H1 (cell line): ENCODE measurements around the gene DYNC2H1. TPM values are rescaled to one million over a fixed set of nuclear protein-coding genes. Genes with fewer than 3 reads are reported as not detected.

Experiments used
- CTCF ChIA-PET: fragments of 300-600 bp; sonication (Branson Sonifier 250); formaldehyde crosslinking; loops from one replicate; lab custom pipeline; 2021; ENCODE audit not compliant: partially characterized antibody; lab: Charles Lee
- POLR2A ChIA-PET: fragments of 300-600 bp; sonication (Branson Sonifier 250); formaldehyde crosslinking; loops from one replicate; lab custom pipeline; 2021; ENCODE audit warnings: inconsistent platforms; ENCODE audit not compliant: partially characterized antibody; lab: Charles Lee
- DNase-seq, 2 experiments: peaks; one replicate each; pipeline versions ENCODE4 v3.0.0 to v3.0.0-alpha.2; 2010 to 2022; ENCODE audit warnings: low spot score in 2 of 2, low read depth in 1 of 2, mixed read lengths in 1 of 2
- FAIRE-seq: peaks from 2 replicates; lab custom pipeline; 2011; peaks lifted over from hg19 to GRCh38; lab: Jason Lieb, UNC
- H2AFZ ChIP-seq: 2 replicates; pipeline ENCODE4 v1.8.1; 2012; ENCODE audit warnings: low read length, inconsistent platforms
- H2AK5ac ChIP-seq: 2 replicates; pipeline ENCODE4 v1.6.1; 2013; ENCODE audit warnings: low read depth, low read length
- H2BK120ac ChIP-seq: replicated peaks from 2 replicates; pipeline ENCODE3; 2013; ENCODE audit warnings: low read depth, low read length, inconsistent platforms
- H2BK12ac ChIP-seq: 2 replicates; pipeline ENCODE4 v1.6.1; 2013; ENCODE audit warnings: low read depth, low read length
- H2BK15ac ChIP-seq: 2 replicates; pipeline ENCODE4 v1.6.1; 2013; ENCODE audit warnings: low read length
- H2BK20ac ChIP-seq: 2 replicates; pipeline ENCODE4 v1.6.1; 2013; ENCODE audit warnings: low read length
- H2BK5ac ChIP-seq: 2 replicates; pipeline ENCODE4 v1.6.1; 2013; ENCODE audit warnings: low read depth, low read length
- H3K14ac ChIP-seq: 2 replicates; pipeline ENCODE4 v1.6.1; 2013; ENCODE audit warnings: inconsistent platforms; ENCODE audit not compliant: insufficient read length
- H3K18ac ChIP-seq: 2 replicates; pipeline ENCODE4 v1.6.1; 2013; ENCODE audit warnings: low read length; ENCODE audit errors: extremely low read depth
- H3K23ac ChIP-seq: 2 replicates; pipeline ENCODE4 v1.6.1; 2013; ENCODE audit warnings: inconsistent platforms; ENCODE audit not compliant: insufficient read length
- H3K23me2 ChIP-seq: 2 replicates; pipeline ENCODE4 v1.6.1; 2013; ENCODE audit warnings: low read depth, low read length
- H3K27ac ChIP-seq: 2 replicates; pipeline ENCODE4 v1.6.1; 2011; ENCODE audit warnings: low read depth, low read length, inconsistent platforms
- H3K27me3 ChIP-seq, 4 experiments: replicated peaks in 1 of 4; 1 replicate in 1 of 4; 2 replicates in 3 of 4; pipeline versions ENCODE4 v1.6.1 to v1.8.1; 2011 to 2013; ENCODE audit warnings: low read length in 3 of 4, mild to moderate bottlenecking in 3 of 4, inconsistent platforms in 2 of 4, mixed read lengths in 2 of 4, moderate library complexity in 1 of 4; ENCODE audit not compliant: control insufficient read depth in 3 of 4, insufficient read depth in 3 of 4; ENCODE audit errors: extremely low read depth in 1 of 4
- H3K36me3 ChIP-seq, 4 experiments: 2 replicates each; pipeline versions ENCODE4 v1.6.1 to v1.8.1; 2011 to 2013; ENCODE audit warnings: mild to moderate bottlenecking in 4 of 4, low read length in 3 of 4, moderate library complexity in 2 of 4, control low read depth in 1 of 4, inconsistent platforms in 1 of 4; ENCODE audit not compliant: insufficient read depth in 4 of 4, control insufficient read depth in 2 of 4
- H3K4ac ChIP-seq: replicated peaks from 2 replicates; pipeline ENCODE3; 2013; ENCODE audit warnings: low read length, low read depth, mixed read lengths, inconsistent platforms; ENCODE audit not compliant: insufficient read length
- H3K4me1 ChIP-seq, 4 experiments: replicated peaks in 1 of 4; 1 replicate in 1 of 4; 2 replicates in 3 of 4; pipeline versions ENCODE4 v1.6.1 to v1.8.1; 2011 to 2013; ENCODE audit warnings: low read length in 3 of 4, inconsistent platforms in 2 of 4, mixed read lengths in 1 of 4; ENCODE audit not compliant: insufficient read depth in 4 of 4, control insufficient read depth in 3 of 4
- H3K4me2 ChIP-seq, 2 experiments: 2 replicates each; pipeline versions ENCODE4 v1.6.1 to v1.8.1; 2011 to 2013; ENCODE audit warnings: low read depth in 2 of 2, low read length in 2 of 2, control low read depth in 1 of 2, inconsistent platforms in 1 of 2, mild to moderate bottlenecking in 1 of 2; ENCODE audit not compliant: insufficient read depth in 1 of 2
- H3K4me3 ChIP-seq, 4 experiments: fragments of 200-600, 300-600 bp in 1 of 4; sonication (generic), shearing (Covaris generic), sonication (Bioruptor Twin) in 1 of 4; 2 replicates each; pipeline versions ENCODE4 v1.5.1 to v1.8.1; 2011 to 2016; ENCODE audit warnings: low read length in 4 of 4, low read depth in 3 of 4, control low read depth in 2 of 4, inconsistent platforms in 2 of 4, mild to moderate bottlenecking in 2 of 4, mixed read lengths in 1 of 4, moderate library complexity in 1 of 4; ENCODE audit not compliant: insufficient read depth in 2 of 4; ENCODE audit errors: extremely low read depth in 1 of 4
- H3K56ac ChIP-seq: replicated peaks from 2 replicates; pipeline ENCODE3; 2013; ENCODE audit warnings: low read depth, mild to moderate bottlenecking, mixed read lengths, low read length, inconsistent platforms; ENCODE audit not compliant: insufficient read length
- H3K79me1 ChIP-seq: 2 replicates; pipeline ENCODE4 v1.6.1; 2013; ENCODE audit warnings: low read depth, low read length, control low read depth
- H3K79me2 ChIP-seq, 2 experiments: 2 replicates each; pipeline versions ENCODE4 v1.6.1 to v1.8.1; 2012 to 2013; ENCODE audit warnings: low read length in 2 of 2, mild to moderate bottlenecking in 2 of 2, inconsistent platforms in 1 of 2; ENCODE audit not compliant: insufficient read depth in 2 of 2, control insufficient read depth in 1 of 2
- H3K9ac ChIP-seq, 4 experiments: replicated peaks in 1 of 4; 1 replicate in 1 of 4; 2 replicates in 3 of 4; pipeline versions ENCODE4 v1.6.1 to v1.8.1; 2011 to 2013; ENCODE audit warnings: low read depth in 3 of 4, low read length in 3 of 4, control low read depth in 2 of 4, mild to moderate bottlenecking in 2 of 4, moderate library complexity in 2 of 4, inconsistent platforms in 1 of 4; ENCODE audit errors: extremely low read depth in 1 of 4
- H3K9me3 ChIP-seq, 2 experiments: 2 replicates each; pipeline versions ENCODE4 v1.6.1 to v1.8.1; 2012 to 2013; ENCODE audit warnings: mild to moderate bottlenecking in 2 of 2, moderate library complexity in 2 of 2, control low read depth in 1 of 2, inconsistent platforms in 1 of 2, low read depth in 1 of 2, low read length in 1 of 2, mixed read lengths in 1 of 2; ENCODE audit not compliant: insufficient read depth in 2 of 2
- H4K20me1 ChIP-seq, 2 experiments: replicated peaks in 1 of 2; 2 replicates each; pipeline versions ENCODE3 to v1.8.1; 2011 to 2013; ENCODE audit warnings: inconsistent platforms in 2 of 2, low read length in 2 of 2, mild to moderate bottlenecking in 1 of 2; ENCODE audit not compliant: insufficient read depth in 2 of 2, control insufficient read depth in 1 of 2
- H4K5ac ChIP-seq: 2 replicates; pipeline ENCODE4 v1.6.1; 2013; ENCODE audit warnings: low read length, low read depth, mixed read lengths, inconsistent platforms; ENCODE audit not compliant: insufficient read length
- H4K8ac ChIP-seq: 2 replicates; pipeline ENCODE4 v1.8.0; 2013; ENCODE audit warnings: mild to moderate bottlenecking, moderate library complexity, low read length, inconsistent platforms; ENCODE audit not compliant: insufficient read depth; ENCODE audit errors: extremely low read depth
- H4K91ac ChIP-seq: replicated peaks from 2 replicates; pipeline ENCODE3; 2013; ENCODE audit warnings: low read length, mixed read lengths, inconsistent platforms; ENCODE audit not compliant: insufficient read length
- EGR1 ChIP-seq: IDR thresholded peaks from 2 replicates; pipeline ENCODE4 v1.6.1; 2011; ENCODE audit warnings: low read depth, low read length, borderline replicate concordance
- EP300 ChIP-seq, 2 experiments: IDR thresholded peaks; 1 replicate in 1 of 2; 2 replicates in 1 of 2; pipeline ENCODE4 v1.6.1; 2011 to 2012; ENCODE audit warnings: low read depth in 2 of 2, low read length in 2 of 2, mild to moderate bottlenecking in 2 of 2, borderline replicate concordance in 1 of 2, inconsistent platforms in 1 of 2, moderate library complexity in 1 of 2
- RAD21 ChIP-seq, 2 experiments: IDR thresholded peaks in 1 of 2; conservative IDR thresholded peaks in 1 of 2; 2 replicates each; pipeline ENCODE4 v1.6.1; 2011; ENCODE audit warnings: low read depth in 2 of 2, low read length in 2 of 2, improper control_type of control experiment in 1 of 2, inconsistent platforms in 1 of 2, mild to moderate bottlenecking in 1 of 2, moderate library complexity in 1 of 2
- RBBP5 ChIP-seq: IDR thresholded peaks from 2 replicates; pipeline ENCODE4 v1.7.1; 2012; ENCODE audit warnings: low read depth, mild to moderate bottlenecking, inconsistent platforms, low read length, moderate library complexity, borderline replicate concordance
- RXRA ChIP-seq: IDR thresholded peaks from 2 replicates; pipeline ENCODE4 v1.6.1; 2011; ENCODE audit warnings: low read depth, mild to moderate bottlenecking, low read length, moderate library complexity; ENCODE audit not compliant: insufficient read depth
- SIN3A ChIP-seq, 2 experiments: IDR thresholded peaks in 1 of 2; conservative IDR thresholded peaks in 1 of 2; 2 replicates each; pipeline ENCODE4 v1.6.1; 2011 to 2012; ENCODE audit warnings: low read length in 2 of 2, improper control_type of control experiment in 1 of 2, low read depth in 1 of 2, mild to moderate bottlenecking in 1 of 2
- SUZ12 ChIP-seq: fragments of 200-600 bp; sonication (generic); IDR thresholded peaks from 2 replicates; pipeline ENCODE4 v1.6.1; 2012; ENCODE audit warnings: mild to moderate bottlenecking, inconsistent platforms, low read length, moderate library complexity, mixed read lengths
- WGBS, 2 experiments: shearing (Covaris generic) in 1 of 2; methylation state at CpG; one replicate each; pipeline versions ENCODE4 v1.1.6 to v1.1.7; 2013 to 2015; ENCODE audit warnings: low lambda C conversion rate in 2 of 2, mixed read lengths in 2 of 2, inconsistent platforms in 1 of 2, low coverage in 1 of 2, missing lambda C conversion rate in 1 of 2; ENCODE audit not compliant: insufficient replicate concordance in 2 of 2, insufficient coverage in 1 of 2, insufficient read length in 1 of 2; ENCODE audit errors: extremely low coverage in 1 of 2, missing lambda C conversion rate in 1 of 2; 5-methylcytosine and 5-hydroxymethylcytosine counted together
- polyA plus RNA-seq, 7 experiments: library from polyadenylated mRNA; depleted of rRNA in 3 of 7; stranded (reverse) in 5 of 7; unstranded in 2 of 7; fragments of >200 nt in 5 of 7; fragments of 200-250 nt in 2 of 7; gene quantifications; 1 replicate in 5 of 7; 2 replicates in 1 of 7; 4 replicates in 1 of 7; pipeline versions ENCODE4 v1.2.1 to v1.2.3, GENCODE V29; 2011 to 2013; ENCODE audit warnings: missing spikeins in 2 of 7, mixed read lengths in 2 of 7
- total RNA-seq: library from RNA; stranded (reverse); fragmentation: NEBNext Ultra II Directional; extraction: Animal tissue kit (Norgen Biotek cat#: 25700); gene quantifications from 2 replicates; pipeline ENCODE4 v1.2.1, GENCODE V29; 2021
- TF ChIP-seq, protein P1 (sequence below): IDR thresholded peaks from 2 replicates; pipeline ENCODE4 v1.6.1; 2012; ENCODE audit warnings: inconsistent platforms
- TF ChIP-seq, protein P2 (sequence below): IDR thresholded peaks from 2 replicates; pipeline ENCODE4 v1.6.1; 2012; ENCODE audit warnings: inconsistent platforms

The DYNC2H1 gene
- total and polyA plus RNA-seq, 2 of the 8 experiments (the other 6 are each of a cell fraction or from before 2014, with no cell fraction given) = 6.2 to 12.0 TPM

DNA sequence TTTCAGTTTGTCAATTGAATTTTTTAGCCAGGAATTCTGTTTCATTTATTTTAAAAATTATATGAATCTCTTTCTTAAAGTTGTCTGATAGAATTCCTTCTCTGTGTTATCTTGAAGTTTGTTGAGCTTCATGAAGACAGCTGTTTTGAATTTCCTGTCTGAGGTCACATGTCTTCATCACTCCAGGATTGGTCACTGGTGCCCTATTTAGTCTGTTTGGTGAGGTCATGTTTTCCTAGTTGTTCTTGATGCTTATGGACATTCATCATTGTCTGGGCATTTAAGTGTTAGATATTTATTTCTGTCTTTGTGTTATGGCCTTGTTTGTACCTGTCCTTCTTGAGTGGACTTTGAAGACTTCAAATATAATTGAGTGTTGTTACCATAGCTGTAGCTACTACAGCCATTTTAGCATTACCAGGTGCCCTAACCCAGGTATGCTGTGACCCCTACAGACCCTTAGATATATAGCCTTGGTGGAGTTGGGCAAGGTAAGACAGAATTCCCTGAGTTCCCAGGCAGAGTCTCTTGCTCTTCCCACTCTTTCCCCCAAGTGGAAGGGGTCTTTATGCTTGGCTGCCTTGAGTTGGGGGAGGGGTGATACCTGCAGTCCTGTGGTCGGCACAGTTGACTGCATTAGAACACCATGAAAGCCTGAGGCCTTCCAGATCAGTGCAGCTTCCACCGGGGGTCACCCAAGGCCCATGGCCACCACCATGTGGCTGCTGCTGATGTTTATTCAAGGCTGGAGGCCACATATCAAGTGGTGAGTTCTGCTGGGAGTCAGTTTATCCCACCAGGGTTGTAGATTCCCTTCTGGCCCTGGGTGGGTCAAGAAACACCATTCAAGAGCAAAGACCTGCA lies 229.6 kb downstream of the DYNC2H1 start:
- no peaks in the 10 kb centered on the region for H3K23me2 ChIP-seq
- H3K4me3 ChIP-seq = no peak overlapping the region
- peak overlapping the region; percentile 58; the same call in 1 of the 2 replicates for H2AFZ ChIP-seq
- no peak overlapping the region for H4K5ac ChIP-seq
- no peak overlapping the region; the same call in 1 of the 2 replicates for H3K18ac ChIP-seq
- no peak overlapping the region for H3K4me2 ChIP-seq
- H3K79me1 ChIP-seq = no peaks in the 10 kb centered on the region
- H3K14ac ChIP-seq = no peak overlapping the region
- 79% methylated on average over 2 of the region's 2 CpGs; no CpG with 5 or more reads in 1 of the 2 experiments for WGBS, 2 experiments
- CTCF ChIA-PET = interaction anchor here (0.6 to 2.9 kb wide), 11 partner anchors 12 to 582 kb away, joined by 3 to 17 read pairs (median 4); no protein-coding TSS in a partner anchor
- no peak overlapping the region for H3K27ac ChIP-seq
- no peaks in the 10 kb centered on the region for H3K79me2 ChIP-seq
- no peak overlapping the region for H3K23ac ChIP-seq
- no peak overlapping the region for H2AK5ac ChIP-seq
- 0 out of 2 replicates have a peak overlapping the region, but pooled peaks have one; percentile 15 for H2BK20ac ChIP-seq
- H4K91ac ChIP-seq = no peak overlapping the region
- no peak overlapping the region for H3K56ac ChIP-seq
- no peak overlapping the region for H4K8ac ChIP-seq
- no peaks in the 10 kb centered on the region for H3K9me3 ChIP-seq
- no peaks in the 10 kb centered on the region for H3K27me3 ChIP-seq
- no peaks in the 10 kb centered on the region for H4K20me1 ChIP-seq
- H3K4ac ChIP-seq = no peak overlapping the region
- no peak overlapping the region for H2BK120ac ChIP-seq
- peaks cover 0 to 4% (median 1%) of the 10 kb centered on the region in 4 experiments; a peak in 3 of 7 replicates for H3K4me1 ChIP-seq
- DNase-seq = peak; percentile 39 to 50
- no peaks in the 10 kb centered on the region for H3K36me3 ChIP-seq
- POLR2A ChIA-PET = no interaction called here
- FAIRE-seq = no peak
- H2BK12ac ChIP-seq = no peak overlapping the region
- H2BK15ac ChIP-seq = no peak overlapping the region
- H3K9ac ChIP-seq = no peak overlapping the region
- H2BK5ac ChIP-seq = no peak overlapping the region
- TF ChIP-seq RBBP5 (no peak), SUZ12 (no peak), SIN3A (conservative IDR thresholded peaks at IDR 0.05 in 1 of 2, IDR thresholded peaks at IDR 0.05 in 1 of 2; ENCODE audit: low read depth in 1 of 2, low read length in 2 of 2) (no peak), RXRA (no peak), RAD21 (IDR thresholded peaks at IDR 0.05 in 1 of 2, conservative IDR thresholded peaks at IDR 0.05 in 1 of 2; ENCODE audit: low read depth in 2 of 2, low read length in 2 of 2) (peak; percentile 81 to 85), EP300 (IDR thresholded peaks at IDR 0.05; ENCODE audit: borderline replicate concordance in 1 of 2, low read depth in 2 of 2, low read length in 2 of 2) (no peak), EGR1 (no peak)
- TF ChIP-seq, protein P1, sequence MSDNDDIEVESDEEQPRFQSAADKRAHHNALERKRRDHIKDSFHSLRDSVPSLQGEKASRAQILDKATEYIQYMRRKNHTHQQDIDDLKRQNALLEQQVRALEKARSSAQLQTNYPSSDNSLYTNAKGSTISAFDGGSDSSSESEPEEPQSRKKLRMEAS = peak; percentile 38; the same call in 1 of the 2 replicates
- TF ChIP-seq, protein P2, sequence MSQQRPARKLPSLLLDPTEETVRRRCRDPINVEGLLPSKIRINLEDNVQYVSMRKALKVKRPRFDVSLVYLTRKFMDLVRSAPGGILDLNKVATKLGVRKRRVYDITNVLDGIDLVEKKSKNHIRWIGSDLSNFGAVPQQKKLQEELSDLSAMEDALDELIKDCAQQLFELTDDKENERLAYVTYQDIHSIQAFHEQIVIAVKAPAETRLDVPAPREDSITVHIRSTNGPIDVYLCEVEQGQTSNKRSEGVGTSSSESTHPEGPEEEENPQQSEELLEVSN = no peak
